HG02938 (cell line): Measurements from ENCODE around the gene PEX14.

Source experiments
- ATAC-seq: cut with Tn5 transposase; IDR thresholded peaks from one replicate; pipeline ENCODE4 v1.9.1; 2021; ENCODE audit warnings: mild to moderate bottlenecking, moderate library complexity; ENCODE audit not compliant: unreplicated experiment

PEX14 gene

DNA sequence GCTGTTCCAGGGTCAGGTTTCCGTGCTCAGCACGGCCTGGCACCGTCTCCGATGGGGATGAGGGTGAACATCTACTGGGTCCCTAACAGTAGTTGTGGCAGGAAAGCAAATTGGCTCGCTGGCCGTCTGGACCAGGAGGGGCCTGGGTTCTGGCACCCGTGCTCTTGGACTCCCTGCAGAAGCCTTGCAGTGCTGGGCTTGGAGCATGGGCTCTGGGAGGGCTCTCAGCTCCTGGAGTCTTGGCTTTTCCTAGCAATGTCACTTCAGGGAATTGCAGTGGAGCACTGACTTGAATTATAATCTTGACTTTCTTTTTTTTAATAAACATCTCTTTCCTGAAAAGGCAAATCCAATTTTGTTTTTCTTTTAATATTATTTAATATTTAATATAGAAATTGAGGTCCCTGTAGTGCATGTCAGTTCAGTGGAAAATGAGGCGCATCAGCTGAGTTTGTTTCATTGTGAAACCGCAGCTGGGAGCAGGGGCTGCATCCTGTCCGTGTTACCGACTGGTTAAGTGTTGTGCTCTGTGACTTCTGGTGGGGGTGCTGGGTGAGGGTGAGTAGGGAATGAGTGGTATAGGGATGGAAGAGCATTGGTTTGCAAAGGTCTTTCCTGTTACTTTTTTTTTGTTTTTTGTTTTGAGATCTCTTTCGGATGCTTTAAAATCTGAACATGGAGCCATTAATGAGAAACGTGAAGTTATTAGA is 64.1 kb downstream of the PEX14 start:
- no peak for ATAC-seq

- ATAC-seq: no peak
These were observed 64.8 kb downstream of the PEX14 start for GRCh38 chr1:10539411-10540043.

DNA sequence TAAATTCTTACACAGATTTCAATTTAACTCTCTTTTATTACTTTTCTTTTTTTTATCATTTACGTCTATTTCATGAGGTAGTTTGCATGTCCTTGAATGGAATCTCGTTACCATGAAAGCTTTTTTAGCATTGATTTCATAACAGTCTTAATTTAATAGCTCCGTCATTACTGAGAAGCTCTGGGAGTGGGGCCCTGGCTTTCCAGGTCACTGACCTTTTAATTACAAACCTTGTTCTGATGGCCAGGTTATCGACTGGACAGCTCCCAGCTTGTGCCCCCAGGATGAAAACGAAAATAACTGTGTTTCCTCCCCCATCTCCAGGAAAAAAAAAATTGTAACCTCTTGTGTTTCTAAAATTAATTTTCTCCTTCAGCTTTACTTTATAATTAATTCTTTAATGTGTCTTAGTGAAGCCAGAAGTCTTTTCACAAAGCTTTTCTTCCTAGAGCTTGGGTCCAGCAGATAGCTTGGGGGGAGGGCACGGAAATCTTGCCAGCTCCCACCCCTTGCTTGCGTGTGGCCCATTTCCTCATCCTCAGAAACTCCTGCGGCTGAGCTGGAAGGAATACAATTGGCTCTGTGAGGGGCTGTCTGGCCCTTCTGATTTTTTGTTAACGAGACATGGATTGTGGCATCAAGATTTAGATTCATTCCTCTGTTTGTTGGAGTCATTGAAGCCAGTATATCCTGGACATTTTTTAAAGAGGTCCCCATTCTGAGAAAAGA is 65.7 kb downstream of the PEX14 start:
- ATAC-seq: no peak

DNA sequence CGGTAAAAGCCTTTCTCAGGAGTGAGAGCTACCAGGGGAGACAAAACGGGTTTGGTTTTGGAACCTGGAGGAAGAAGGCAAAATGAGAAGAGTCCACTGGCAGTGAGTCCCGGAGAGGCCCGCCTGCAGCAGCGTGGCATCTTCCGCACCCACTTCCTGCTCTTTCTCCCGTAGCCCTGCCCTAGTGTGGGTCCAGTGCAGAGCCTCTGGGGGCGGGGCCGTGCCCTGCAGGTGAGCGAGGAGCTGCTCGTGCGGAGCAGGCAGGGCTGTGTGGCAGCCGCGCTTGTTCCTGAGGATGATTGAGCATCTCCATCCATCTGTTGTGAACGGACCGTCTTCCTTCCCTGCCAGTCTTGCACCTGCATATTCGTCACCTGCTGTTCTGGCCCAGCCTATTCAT is 66.5 kb downstream of the PEX14 start:
- ATAC-seq: no peak

DNA sequence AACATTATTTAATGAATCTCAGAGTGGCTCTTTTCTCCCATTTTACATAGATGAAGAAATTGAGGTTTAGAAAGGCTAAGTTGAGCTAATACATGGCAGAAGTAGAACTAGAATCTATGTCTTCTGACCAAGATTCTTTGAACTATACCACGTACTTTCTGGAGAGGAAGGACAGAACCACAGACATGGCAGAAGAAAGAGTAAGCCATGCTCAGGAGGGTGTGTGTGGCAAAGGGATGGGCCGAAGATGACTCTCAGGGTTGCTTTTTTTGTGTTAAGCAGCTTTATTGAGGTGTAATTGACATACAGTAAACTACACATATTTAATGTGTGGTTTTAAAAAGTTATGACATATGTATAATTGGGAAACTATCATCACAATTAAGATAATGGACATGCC is 69.5 kb downstream of the PEX14 start:
- ATAC-seq: no peak

DNA sequence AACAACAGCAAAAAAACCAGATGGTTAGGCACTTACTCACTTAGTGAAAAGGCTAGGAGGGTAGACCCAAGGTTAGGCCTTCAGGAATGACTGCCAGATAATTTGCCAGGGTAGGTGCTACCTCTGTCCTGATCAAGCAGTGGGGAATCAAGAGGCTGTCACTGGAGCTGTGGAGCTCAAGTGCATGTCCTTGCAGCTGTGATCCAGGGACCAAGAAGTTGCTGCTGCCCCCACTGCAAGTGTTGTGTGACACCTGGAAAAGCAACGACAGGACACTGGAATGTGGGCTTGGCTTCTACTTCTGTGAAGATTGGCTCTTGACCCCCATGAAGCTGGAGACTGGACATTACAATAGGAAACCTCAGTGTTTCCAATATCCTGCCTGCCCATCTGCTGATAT is 72.1 kb downstream of the PEX14 start:
- no peak for ATAC-seq

- no peak for ATAC-seq
These were observed 75.3 kb downstream of the PEX14 start for GRCh38 chr1:10549904-10550664.

DNA sequence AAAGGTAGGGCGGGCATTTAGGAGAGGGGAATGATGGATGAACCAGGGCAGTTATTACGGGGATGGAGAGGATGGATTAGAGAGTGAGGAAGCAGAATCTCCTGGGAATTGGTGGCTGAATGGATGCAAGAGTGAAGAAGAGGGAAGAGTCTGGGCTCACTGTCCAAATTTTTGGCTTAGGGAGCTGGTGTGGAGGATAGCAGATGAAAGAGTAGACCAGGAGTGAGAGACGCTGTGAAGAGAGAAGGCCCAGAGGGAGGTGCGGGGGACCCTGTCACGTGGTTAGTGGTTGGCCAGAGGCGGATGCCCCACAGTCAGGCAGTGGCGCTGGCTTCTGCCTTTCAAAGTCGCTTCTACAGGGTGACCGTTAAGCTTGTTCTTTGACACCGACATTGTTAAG is 78.4 kb downstream of the PEX14 start:
- ATAC-seq: no peak

DNA sequence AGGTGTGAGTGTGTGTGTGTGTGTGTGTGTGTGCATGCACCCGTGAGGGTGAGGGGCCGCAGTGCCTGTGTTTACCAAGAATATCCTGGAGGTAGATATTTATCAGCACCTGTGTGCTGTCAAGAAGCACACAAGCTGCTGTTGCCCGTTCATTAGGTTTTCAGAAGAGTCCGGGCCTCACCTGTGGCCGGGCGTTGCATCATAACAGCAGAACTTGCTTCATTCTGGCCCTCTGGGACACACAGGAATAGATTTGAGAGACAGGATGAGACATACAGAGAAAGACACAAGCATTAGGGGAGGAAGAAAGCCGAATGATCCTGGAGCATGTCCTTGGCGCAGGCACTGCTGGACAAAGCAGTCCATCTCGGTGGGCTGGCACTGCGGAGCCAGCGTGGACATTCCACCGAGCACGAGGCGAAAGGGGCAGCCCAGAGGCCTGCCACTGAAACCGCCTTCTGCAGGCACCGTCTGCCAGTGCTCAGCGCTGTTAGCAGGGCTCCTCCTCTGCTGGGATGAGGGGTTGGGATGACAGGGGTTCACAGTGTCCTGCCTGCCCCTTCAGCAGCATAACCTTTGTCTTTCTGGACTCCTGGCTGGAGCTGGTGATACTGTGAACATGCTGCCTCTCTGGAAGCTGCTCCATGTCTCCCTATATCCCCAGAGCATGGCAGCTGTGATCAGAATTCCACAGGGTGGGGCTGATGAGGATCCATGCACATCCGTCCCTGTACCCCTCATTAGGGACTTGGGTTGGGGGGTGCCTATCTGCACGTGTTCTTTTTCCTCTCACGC is 81.1 kb downstream of the PEX14 start:
- ATAC-seq: no peak

GRCh38 chr1:10556430-10557005 is 81.8 kb downstream of the PEX14 start:
- no peak for ATAC-seq

GRCh38 chr1:10557714-10558113 is 83.0 kb downstream of the PEX14 start:
- no peak for ATAC-seq

DNA sequence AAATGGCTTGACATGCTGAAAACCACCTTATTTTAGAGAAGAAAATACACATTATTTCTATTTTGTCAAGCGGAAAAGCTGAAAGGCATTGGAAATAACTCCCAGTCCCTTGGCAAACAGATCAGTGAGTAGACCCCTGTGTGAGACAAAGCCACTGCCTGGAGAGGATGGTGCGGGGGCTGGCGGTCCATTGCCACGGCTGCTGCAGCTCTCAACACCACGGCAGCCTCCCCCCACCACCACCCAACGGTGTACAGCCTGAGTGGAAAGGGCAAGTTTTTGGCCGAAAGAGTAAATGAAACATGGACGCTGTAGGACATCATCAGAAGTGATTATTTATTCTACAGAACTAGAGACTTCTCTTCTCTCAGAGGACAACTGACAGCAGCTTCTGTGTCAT is 84.6 kb downstream of the PEX14 start:
- ATAC-seq: no peak

- no peak for ATAC-seq
These were observed 86.7 kb downstream of the PEX14 start for GRCh38 chr1:10561497-10561896.

DNA sequence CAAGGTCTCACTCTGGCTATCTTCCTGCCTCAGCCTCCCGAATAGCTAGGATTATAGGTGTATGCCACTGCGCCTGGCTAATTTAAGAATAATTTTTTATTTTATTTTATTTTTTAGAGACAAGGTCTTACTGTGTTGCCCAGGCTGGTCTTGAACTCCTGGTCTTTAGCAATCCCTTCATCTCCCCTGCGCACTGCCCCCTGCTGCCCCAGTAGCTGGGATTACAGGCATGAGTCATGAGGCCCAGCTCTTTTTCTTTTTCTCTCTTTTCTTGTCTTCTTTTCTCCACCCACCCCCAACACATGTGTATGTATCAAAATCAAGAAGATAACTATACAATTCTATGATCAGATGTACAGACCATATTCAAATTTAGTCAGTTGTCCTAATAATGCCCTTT is 87.2 kb downstream of the PEX14 start:
- no peak for ATAC-seq

- no peak for ATAC-seq
These were observed 89.3 kb downstream of the PEX14 start for GRCh38 chr1:10564063-10564462.

DNA sequence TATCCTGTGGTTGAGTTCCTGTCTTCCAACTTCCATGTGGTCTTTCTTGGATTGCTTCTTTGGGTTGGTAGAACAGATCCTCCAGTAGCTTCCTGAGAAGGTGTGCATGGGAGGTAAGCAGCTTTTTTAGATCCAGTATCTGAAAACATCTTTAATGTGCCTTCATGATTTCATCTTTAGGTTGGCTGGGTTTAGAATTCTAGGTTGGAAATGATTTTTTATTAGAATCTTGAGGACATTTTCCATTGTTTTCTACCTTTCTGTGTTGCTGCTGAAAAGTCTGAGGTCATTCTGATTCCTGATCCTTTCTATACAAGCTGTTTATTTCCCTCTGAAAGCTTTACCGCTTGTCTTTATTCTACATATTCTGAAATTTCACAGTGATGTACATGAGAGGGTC is 94.8 kb downstream of the PEX14 start:
- no peak for ATAC-seq

DNA sequence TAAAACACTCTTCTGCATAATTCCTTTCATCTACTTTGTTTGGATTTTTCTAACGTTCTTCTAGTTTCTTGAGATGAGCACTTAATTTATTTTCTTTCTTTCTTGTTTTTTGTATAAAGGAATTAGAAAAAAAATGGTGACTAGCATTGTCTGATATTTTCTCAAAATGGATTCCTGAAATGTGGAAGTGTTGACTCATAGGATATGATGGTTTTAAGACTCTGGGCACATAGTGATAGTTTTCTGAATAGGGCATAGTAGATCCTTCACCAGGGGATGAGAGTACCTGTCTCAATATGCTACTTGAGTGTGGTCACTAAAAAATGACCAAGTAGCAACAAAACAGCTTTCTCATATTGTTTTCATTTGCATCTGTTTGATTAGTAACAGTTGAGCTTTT is 100.9 kb downstream of the PEX14 start:
- no peak for ATAC-seq

GRCh38 chr1:10578070-10578469 is 103.3 kb downstream of the PEX14 start:
- no peak for ATAC-seq

- no peak for ATAC-seq
These were observed 108.9 kb downstream of the PEX14 start for GRCh38 chr1:10583641-10584040.

DNA sequence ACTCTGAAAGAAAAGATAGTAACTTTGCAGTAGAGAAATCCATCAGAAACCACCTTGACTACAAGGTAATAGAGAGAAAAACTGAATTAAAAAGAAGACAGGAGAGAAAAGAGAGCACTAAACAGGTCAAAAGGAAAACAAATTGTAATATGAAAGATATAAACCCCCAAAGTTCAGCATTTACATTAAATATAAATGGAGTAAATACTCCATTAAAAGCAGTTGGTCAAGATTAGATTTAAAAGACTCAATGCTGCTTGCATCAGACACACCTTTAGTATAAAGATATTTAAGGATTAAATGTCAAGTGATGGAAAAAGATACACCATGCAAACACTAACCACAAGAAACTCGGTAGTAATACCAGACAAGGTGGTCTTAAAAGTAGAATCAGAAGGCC is 110.5 kb downstream of the PEX14 start:
- no peak for ATAC-seq
